RWPE1 (cell line): ENCODE results near the gene MBD4.
"Not testable (repeated sequence)": the region's sequence is repeated elsewhere in the genome, so short reads cannot be mapped to it uniquely, and the experiment has no call there.

Source experiments
- CTCF ChIA-PET: fragments of 350-600 bp; sonication (Branson Sonifier 250); formaldehyde crosslinking; extraction: SDS; loops from one replicate; lab custom pipeline; 2021; lab: Yijun Ruan, JAX
- POLR2A ChIA-PET: fragments of 400-600 bp; formaldehyde crosslinking; extraction: SDS; loops from one replicate; lab custom pipeline; 2020; ENCODE audit warnings: antibody characterized with exemption; ENCODE audit not compliant: low non-redundant PET; lab: Yijun Ruan, JAX
- DNase-seq: peaks from one replicate; pipeline ENCODE4 v3.0.0; 2012; ENCODE audit warnings: low spot score
- H3K27ac ChIP-seq: fragments of 450-650 bp; 2 replicates; pipeline ENCODE4 v1.5.1; 2017
- CTCF ChIP-seq: fragments of 450-650 bp; conservative IDR thresholded peaks from 2 replicates; pipeline ENCODE4 v1.5.1; 2017; ENCODE audit warnings: low read depth, mild to moderate bottlenecking

MBD4 gene

GRCh38 chr3:129483870-129484269 lies 44.1 kb upstream of the MBD4 start:
- no peak for TF ChIP-seq CTCF
- no peak overlapping the region for H3K27ac ChIP-seq
- POLR2A ChIA-PET, result no interaction called here
- DNase-seq, result no peak
- CTCF ChIA-PET, result interaction anchor here (0.6 kb wide), 1 partner anchor 144 kb away, joined by 3 read pairs; no protein-coding TSS in a partner anchor

DNA sequence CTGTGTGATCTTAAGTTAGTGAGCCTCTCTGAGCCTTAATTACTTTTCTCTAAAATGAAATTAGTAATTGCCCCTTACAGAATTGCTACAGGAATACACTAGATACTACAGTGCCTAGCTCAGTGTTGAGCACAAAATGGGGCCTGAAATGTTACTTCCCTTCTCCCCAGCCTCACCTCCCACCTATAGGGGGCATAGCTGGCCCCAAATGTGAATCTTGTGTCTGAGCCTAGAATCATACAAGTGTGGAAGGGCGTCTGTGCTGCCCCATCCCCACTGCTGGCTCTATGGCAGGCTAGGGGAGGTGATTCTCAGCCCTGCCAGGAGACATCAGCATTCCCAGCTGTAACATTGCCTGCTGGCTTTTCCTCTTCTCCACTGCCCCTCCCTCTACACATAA lies 43.0 kb upstream of the MBD4 start:
- DNase-seq, result no peak
- ChIA-PET POLR2A (no interaction called here), CTCF (interaction anchor here (0.6 kb wide), 1 partner anchor 27 kb away, joined by 3 read pairs; no protein-coding TSS in a partner anchor)
- no peak overlapping the region for H3K27ac ChIP-seq
- no peak for TF ChIP-seq CTCF

GRCh38 chr3:129481766-129482332 lies 42.1 kb upstream of the MBD4 start:
- DNase-seq, result peak; percentile 15
- CTCF ChIA-PET, result no interaction called here

GRCh38 chr3:129481225-129481765 lies 41.5 kb upstream of the MBD4 start:
- H3K27ac ChIP-seq, result peak overlapping the region; percentile 69
- CTCF ChIA-PET, DNase-seq: not testable (repeated sequence)
- POLR2A ChIA-PET, result interaction anchor here (0.6 kb wide), 1 partner anchor 21 kb away, joined by 4 read pairs; no protein-coding TSS in a partner anchor

More at GRCh38 chr3:129481766-129482332, 42.1 kb upstream of the MBD4 start:
- no peak for TF ChIP-seq CTCF
- POLR2A ChIA-PET, result interaction anchor here (0.6 kb wide), 2 partner anchors 21 to 1458 kb away, joined by 3 to 4 read pairs; no protein-coding TSS in a partner anchor
- peak overlapping the region; percentile 69 for H3K27ac ChIP-seq

GRCh38 chr3:129476586-129476985 lies 36.8 kb upstream of the MBD4 start:
- no peak for TF ChIP-seq CTCF
- no peak for DNase-seq
- ChIA-PET POLR2A (no interaction called here), CTCF (interaction anchor here (0.6 kb wide), 1 partner anchor 11 kb away, joined by 3 read pairs; no protein-coding TSS in a partner anchor)
- H3K27ac ChIP-seq, result no peak overlapping the region

DNA sequence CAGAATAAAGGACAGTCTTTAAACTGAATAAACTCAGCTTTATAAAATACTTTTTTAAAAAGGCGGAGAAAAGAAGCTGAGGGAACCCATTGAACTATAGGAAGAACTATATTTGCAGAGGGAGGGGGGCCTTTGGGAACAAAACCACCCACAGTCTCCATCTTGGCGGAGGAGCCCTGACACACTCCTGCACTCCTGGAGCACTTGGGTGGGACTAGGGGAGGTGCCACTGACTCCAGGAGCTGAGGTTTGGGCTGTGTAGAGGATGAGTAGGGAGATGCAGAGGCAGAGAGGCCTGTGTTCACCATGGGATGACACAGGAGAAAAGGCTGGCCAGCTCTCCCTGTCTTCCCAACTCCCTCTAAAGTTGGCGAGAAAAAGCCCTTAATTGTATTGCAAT lies 36.1 kb upstream of the MBD4 start:
- no peak for DNase-seq
- ChIA-PET CTCF (interaction anchor here (0.6 kb wide), 1 partner anchor 10 kb away, joined by 3 read pairs; no protein-coding TSS in a partner anchor), POLR2A (no interaction called here)
- no peak for TF ChIP-seq CTCF
- no peak overlapping the region for H3K27ac ChIP-seq
